Trophoblast cell (in vitro differentiated cells and primary cell): ENCODE results near the gene PLA2G2F.

Experiments
- DNase-seq, 2 donors: peaks; one replicate each; pipeline ENCODE4 v3.0.0-alpha.2; 2016
- H2AFZ ChIP-seq: 2 replicates; pipeline ENCODE4 v1.6.1; 2013; ENCODE audit warnings: low read length, moderate library complexity, mild to moderate bottlenecking; ENCODE audit not compliant: insufficient read depth, poor library complexity
- H2AK5ac ChIP-seq: 2 replicates; pipeline ENCODE4 v1.6.1; 2013; ENCODE audit warnings: mild to moderate bottlenecking, low read length
- H2BK120ac ChIP-seq: 2 replicates; pipeline ENCODE4 v1.6.1; 2013; ENCODE audit warnings: low read length, mild to moderate bottlenecking, moderate library complexity; ENCODE audit not compliant: insufficient read depth, poor library complexity
- H2BK12ac ChIP-seq: 2 replicates; pipeline ENCODE4 v1.6.1; 2013; ENCODE audit warnings: mild to moderate bottlenecking, low read length, moderate library complexity
- H2BK5ac ChIP-seq: 2 replicates; pipeline ENCODE4 v1.6.1; 2013; ENCODE audit warnings: low read length, low read depth, moderate library complexity, mild to moderate bottlenecking; ENCODE audit not compliant: poor library complexity
- H3K14ac ChIP-seq: 2 replicates; pipeline ENCODE4 v1.6.1; 2013; ENCODE audit warnings: mild to moderate bottlenecking, low read length
- H3K18ac ChIP-seq: 2 replicates; pipeline ENCODE4 v1.6.1; 2013; ENCODE audit warnings: mild to moderate bottlenecking, low read length
- H3K23ac ChIP-seq: 2 replicates; pipeline ENCODE4 v1.6.1; 2013; ENCODE audit warnings: low read length
- H3K27ac ChIP-seq: 2 replicates; pipeline ENCODE4 v1.5.1; 2013; ENCODE audit warnings: low read depth, mild to moderate bottlenecking, inconsistent platforms, low read length, moderate library complexity
- H3K27me3 ChIP-seq: 2 replicates; pipeline ENCODE4 v1.6.1; 2013; ENCODE audit warnings: inconsistent platforms, mild to moderate bottlenecking, low read length, moderate library complexity; ENCODE audit not compliant: insufficient read depth
- H3K36me3 ChIP-seq, 2 experiments: 1 replicate in 1 of 2; 2 replicates in 1 of 2; pipeline ENCODE4 v1.6.1; 2013; ENCODE audit warnings: low read length in 2 of 2, mild to moderate bottlenecking in 2 of 2, moderate library complexity in 1 of 2; ENCODE audit not compliant: insufficient read depth in 2 of 2, control insufficient read depth in 1 of 2
- H3K4ac ChIP-seq: 2 replicates; pipeline ENCODE4 v1.6.1; 2013; ENCODE audit warnings: low read depth, mild to moderate bottlenecking, low read length, moderate library complexity
- H3K4me1 ChIP-seq, 2 experiments: 1 replicate in 1 of 2; 2 replicates in 1 of 2; pipeline ENCODE4 v1.6.1; 2013; ENCODE audit warnings: low read length in 2 of 2, mild to moderate bottlenecking in 2 of 2, moderate library complexity in 1 of 2; ENCODE audit not compliant: insufficient read depth in 2 of 2, control insufficient read depth in 1 of 2
- H3K4me2 ChIP-seq: 2 replicates; pipeline ENCODE4 v1.6.1; 2013; ENCODE audit warnings: inconsistent platforms, mild to moderate bottlenecking, low read length, moderate library complexity
- H3K4me3 ChIP-seq: 2 replicates; pipeline ENCODE4 v1.5.1; 2013; ENCODE audit warnings: mild to moderate bottlenecking, low read depth, low read length, inconsistent platforms
- H3K79me1 ChIP-seq: one replicate; pipeline ENCODE4 v1.6.1; 2013; ENCODE audit warnings: low read length
- H3K79me2 ChIP-seq: 2 replicates; pipeline ENCODE4 v1.6.1; 2013; ENCODE audit warnings: low read length, mild to moderate bottlenecking; ENCODE audit not compliant: control insufficient read depth, insufficient read depth, poor library complexity
- H3K9ac ChIP-seq: 2 replicates; pipeline ENCODE4 v1.6.1; 2013; ENCODE audit warnings: mild to moderate bottlenecking, low read length
- H3K9me3 ChIP-seq: 2 replicates; pipeline ENCODE4 v1.6.1; 2013; ENCODE audit warnings: low read depth, mild to moderate bottlenecking, control low read depth, inconsistent platforms, low read length; ENCODE audit not compliant: insufficient read depth
- H4K12ac ChIP-seq: 2 replicates; pipeline ENCODE4 v1.6.1; 2013; ENCODE audit warnings: low read depth, mild to moderate bottlenecking, low read length, moderate library complexity
- H4K8ac ChIP-seq: 2 replicates; pipeline ENCODE4 v1.6.1; 2013; ENCODE audit warnings: low read depth, mild to moderate bottlenecking, low read length, moderate library complexity
- H4K91ac ChIP-seq: one replicate; pipeline ENCODE4 v1.6.1; 2013; ENCODE audit warnings: low read depth, mild to moderate bottlenecking, low read length, moderate library complexity
- WGBS: extraction: QIAGEN DNeasy Blood & Tissue Kit; methylation state at CpG from one replicate; pipeline ENCODE4 v1.1.7; 2013; ENCODE audit warnings: missing lambda C conversion rate; ENCODE audit not compliant: insufficient read length, insufficient coverage; ENCODE audit errors: extremely low coverage; 5-methylcytosine and 5-hydroxymethylcytosine counted together

Gene PLA2G2F

DNA sequence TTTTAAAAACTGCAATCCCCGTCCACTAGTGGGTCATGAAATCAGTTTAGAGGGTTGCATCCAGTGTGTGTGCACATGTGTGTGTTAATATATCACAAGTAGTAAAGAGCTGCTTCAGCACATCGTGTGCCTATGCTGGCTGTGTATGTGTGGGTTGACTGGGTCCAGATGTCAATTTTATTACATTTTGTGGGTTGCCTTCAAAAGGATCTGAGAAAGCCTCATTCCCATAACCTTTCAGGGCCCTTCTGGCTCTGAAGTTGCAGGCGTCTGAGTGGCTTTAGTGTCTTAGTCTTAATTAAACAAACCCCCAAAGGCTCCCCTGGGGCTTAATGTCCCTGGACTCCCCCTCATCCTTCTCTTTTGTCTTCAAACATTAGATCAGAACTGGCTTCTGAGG lies 39.6 kb upstream of the PLA2G2F start:
- no peaks in the 10 kb centered on the region for H3K27me3 ChIP-seq
- H4K91ac ChIP-seq, result no peak overlapping the region
- H2BK12ac ChIP-seq, result no peak overlapping the region
- no peak overlapping the region for H4K8ac ChIP-seq
- WGBS, result no CpG with 5 or more reads among the region's 3 CpGs
- H3K9me3 ChIP-seq, result peaks cover 13% of the 10 kb centered on the region
- no peaks in the 10 kb centered on the region for H3K4me1 ChIP-seq
- H3K4me3 ChIP-seq, result no peak overlapping the region
- no peak for DNase-seq
- H3K36me3 ChIP-seq, result no peaks in the 10 kb centered on the region
- H3K79me1 ChIP-seq, result peaks cover under 1% of the 10 kb centered on the region
- H3K14ac ChIP-seq, result no peak overlapping the region
- no peak overlapping the region for H3K18ac ChIP-seq
- no peak overlapping the region for H3K23ac ChIP-seq
- no peak overlapping the region for H3K9ac ChIP-seq
- H2BK120ac ChIP-seq, result no peak overlapping the region
- H2BK5ac ChIP-seq, result no peak overlapping the region
- H3K4ac ChIP-seq, result no peak overlapping the region
- no peak overlapping the region for H3K27ac ChIP-seq
- H3K79me2 ChIP-seq, result no peaks in the 10 kb centered on the region
- H2AFZ ChIP-seq, result no peak overlapping the region
- no peak overlapping the region for H2AK5ac ChIP-seq
- H3K4me2 ChIP-seq, result no peak overlapping the region
- H4K12ac ChIP-seq, result no peak overlapping the region

GRCh38 chr1:20100632-20101355 lies 38.3 kb upstream of the PLA2G2F start:
- Histone ChIP-seq H3K9ac (no peak overlapping the region), H3K18ac (no peak overlapping the region), H2BK120ac (no peak overlapping the region), H3K27me3 (no peaks in the 10 kb centered on the region), H2AK5ac (no peak overlapping the region), H3K23ac (no peak overlapping the region), H4K91ac (no peak overlapping the region), H4K8ac (no peak overlapping the region), H2BK5ac (no peak overlapping the region), H3K14ac (no peak overlapping the region), H3K79me1 (peaks cover 2% of the 10 kb centered on the region), H3K79me2 (no peaks in the 10 kb centered on the region), H2AFZ (no peak overlapping the region), H4K12ac (no peak overlapping the region), H2BK12ac (no peak overlapping the region), H3K4me1 (peaks cover 2% of the 10 kb centered on the region in 2 experiments), H3K4me3 (no peak overlapping the region), H3K4me2 (no peak overlapping the region), H3K27ac (no peak overlapping the region), H3K36me3 (no peaks in the 10 kb centered on the region), H3K9me3 (peaks cover 12% of the 10 kb centered on the region), H3K4ac (no peak overlapping the region)
- no CpG with 5 or more reads among the region's 14 CpGs for WGBS
- DNase-seq, result peak; percentile 42 to 69

- Histone ChIP-seq H3K14ac (no peak overlapping the region), H3K18ac (no peak overlapping the region), H4K12ac (no peak overlapping the region), H2AK5ac (no peak overlapping the region), H4K8ac (no peak overlapping the region), H3K23ac (no peak overlapping the region), H2BK120ac (no peak overlapping the region), H3K27ac (no peak overlapping the region), H2BK12ac (no peak overlapping the region), H3K27me3 (no peaks in the 10 kb centered on the region), H3K36me3 (no peaks in the 10 kb centered on the region), H3K9me3 (peaks cover 2% of the 10 kb centered on the region), H2BK5ac (no peak overlapping the region), H3K9ac (no peak overlapping the region), H2AFZ (no peak overlapping the region), H3K79me2 (no peaks in the 10 kb centered on the region), H3K4me2 (no peak overlapping the region), H3K79me1 (peaks cover 9% of the 10 kb centered on the region), H3K4me3 (no peak overlapping the region), H4K91ac (no peak overlapping the region), H3K4ac (no peak overlapping the region), H3K4me1 (peaks cover 6 to 11% of the 10 kb centered on the region in 2 experiments)
- no CpG with 5 or more reads among the region's 1 CpG for WGBS
- no peak for DNase-seq
Observed at GRCh38 chr1:20102875-20103274, 36.2 kb upstream of the PLA2G2F start.

- no CpG with 5 or more reads among the region's 1 CpG for whole genome bisulfite sequencing
- Histone ChIP-seq H3K9ac (no peak overlapping the region), H3K18ac (no peak overlapping the region), H3K79me2 (no peaks in the 10 kb centered on the region), H2BK5ac (no peak overlapping the region), H3K79me1 (peaks cover 11% of the 10 kb centered on the region), H2AFZ (no peak overlapping the region), H3K4me3 (no peak overlapping the region), H4K8ac (no peak overlapping the region), H3K27me3 (no peaks in the 10 kb centered on the region), H3K9me3 (peaks cover 2% of the 10 kb centered on the region), H3K14ac (no peak overlapping the region), H3K4ac (no peak overlapping the region), H3K27ac (no peak overlapping the region), H3K4me1 (peaks cover 6 to 16% of the 10 kb centered on the region in 2 experiments), H4K91ac (no peak overlapping the region), H4K12ac (no peak overlapping the region), H3K36me3 (no peaks in the 10 kb centered on the region), H3K4me2 (no peak overlapping the region), H2AK5ac (no peak overlapping the region), H2BK120ac (no peak overlapping the region), H2BK12ac (no peak overlapping the region), H3K23ac (no peak overlapping the region)
- peak in 1 of 2 donors; percentile 78 for DNase-seq
Observed at GRCh38 chr1:20105856-20106255, 33.3 kb upstream of the PLA2G2F start.
